Muscle of leg (tissue), 11 donors: ENCODE results near the gene TRIM9. TPM values are rescaled to one million over a fixed set of nuclear protein-coding genes. Genes with fewer than 3 reads are reported as not detected.
"Not testable (repeated sequence)": the region's sequence is repeated elsewhere in the genome, so short reads cannot be mapped to it uniquely, and the experiment has no call there.

Experiments
- DNase-seq: peaks from one replicate; pipeline ENCODE4 v3.0.0; 2013
- H3K27ac ChIP-seq: one replicate; pipeline ENCODE4 v1.5.1; 2013; ENCODE audit warnings: mild to moderate bottlenecking, low read length, control low read depth
- H3K27me3 ChIP-seq: one replicate; pipeline ENCODE4 v1.6.1; 2013; ENCODE audit warnings: low read length; ENCODE audit not compliant: control insufficient read depth, insufficient read depth
- H3K36me3 ChIP-seq: one replicate; pipeline ENCODE4 v1.6.1; 2013; ENCODE audit warnings: low read length; ENCODE audit not compliant: control insufficient read depth, insufficient read depth
- H3K4me1 ChIP-seq: one replicate; pipeline ENCODE4 v1.6.1; 2013; ENCODE audit warnings: low read length; ENCODE audit not compliant: control insufficient read depth, insufficient read depth
- H3K4me3 ChIP-seq: one replicate; pipeline ENCODE4 v1.5.1; 2013; ENCODE audit warnings: low read length, control low read depth
- H3K9me3 ChIP-seq: replicated peaks from 2 replicates; pipeline ENCODE4 v1.6.1; 2013; ENCODE audit warnings: low read depth, low read length; ENCODE audit not compliant: control insufficient read depth
- WGBS: methylation state at CpG from one replicate; pipeline ENCODE4 v1.1.5; 2013; ENCODE audit warnings: missing lambda C conversion rate; ENCODE audit not compliant: insufficient coverage; 5-methylcytosine and 5-hydroxymethylcytosine counted together
- polyA plus RNA-seq, 8 donors: library from polyadenylated mRNA; unstranded; fragments of 120-200 nt; gene quantifications; one replicate each; pipeline versions ENCODE4 v1.2.1 to v1.2.3, GENCODE V29; 2013; ENCODE audit warnings: inconsistent platforms in 1 of 8, low replicate concordance in 1 of 8; ENCODE audit not compliant: insufficient read length in 8 of 8, insufficient read depth in 1 of 8
- total RNA-seq: library from RNA; stranded (reverse); fragments of 120-200 nt; gene quantifications from one replicate; pipeline ENCODE4 v1.2.4, GENCODE V29; 2013

TRIM9 gene
- total and polyA plus RNA-seq, 9 donors = 0.29 to 1.9 (median 1.0) TPM

DNA sequence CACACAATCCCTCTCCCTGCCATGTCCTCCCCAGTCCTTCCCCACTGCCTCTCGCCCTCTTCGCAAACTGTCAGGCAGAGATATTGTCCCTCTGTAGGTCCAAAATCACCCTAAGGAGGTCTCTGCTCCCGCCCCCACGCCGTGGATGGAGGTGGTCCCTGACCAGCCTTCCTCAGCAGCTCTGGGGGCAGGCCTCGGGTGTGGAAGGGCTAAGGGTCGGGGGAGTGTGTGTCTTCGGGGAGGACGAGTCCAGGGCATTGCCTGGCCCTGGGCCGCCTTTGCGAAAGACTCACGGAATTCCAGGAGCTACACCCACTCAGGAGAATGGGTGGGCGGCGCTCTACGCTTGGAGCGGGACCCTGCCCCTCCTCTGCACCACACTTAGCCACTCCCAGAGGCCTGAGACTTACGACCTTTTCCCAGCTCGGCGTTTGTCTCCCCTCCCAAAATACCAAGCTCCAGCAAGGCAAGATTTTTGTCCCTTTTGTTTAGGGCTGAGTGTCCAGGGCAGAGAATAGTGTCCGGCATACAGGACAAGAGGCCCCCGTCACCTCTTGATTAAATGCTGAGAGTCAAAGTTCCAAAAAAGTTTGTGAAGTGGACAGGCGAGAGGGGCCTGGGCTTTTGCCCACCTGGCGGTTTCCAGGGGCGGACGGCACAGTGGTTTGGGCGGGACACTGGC lies 151.5 kb downstream of the TRIM9 start:
- Histone ChIP-seq H3K27ac (peak overlapping the region; percentile 4), H3K4me1 (peaks cover 11% of the 10 kb centered on the region), H3K27me3 (peaks cover 7% of the 10 kb centered on the region), H3K36me3 (no peaks in the 10 kb centered on the region), H3K4me3 (peak overlapping the region; percentile 69), H3K9me3 (no peaks in the 10 kb centered on the region)
- DNase-seq = peak; percentile 44
- WGBS = 3% methylated on average over 17 of the region's 26 CpGs

DNA sequence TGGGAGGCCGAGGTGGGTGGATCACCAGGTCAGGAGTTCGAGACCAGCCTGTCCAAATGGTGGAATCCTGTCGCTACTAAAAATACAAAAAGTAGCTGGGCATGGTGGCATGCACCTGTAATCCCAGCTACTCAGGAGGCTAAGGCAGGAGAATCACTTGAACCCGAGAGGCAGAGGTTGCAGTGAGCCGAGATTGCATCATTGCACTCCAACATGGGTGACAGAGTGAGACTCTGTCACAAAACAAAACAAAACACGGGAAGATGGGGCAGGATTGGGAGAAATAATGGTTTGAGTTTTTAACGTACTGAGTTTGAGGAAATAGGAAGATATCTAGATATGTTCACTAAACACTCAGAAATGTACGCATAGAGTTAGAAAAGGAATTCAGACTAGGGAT lies 153.3 kb downstream of the TRIM9 start:
- not testable (repeated sequence) for DNase-seq, H3K27ac ChIP-seq, H3K4me3 ChIP-seq, H3K36me3 ChIP-seq, H3K9me3 ChIP-seq, H3K27me3 ChIP-seq
- H3K4me1 ChIP-seq = peaks cover 11% of the 10 kb centered on the region
- 90% methylated on average over 3 of the region's 8 CpGs for WGBS

DNA sequence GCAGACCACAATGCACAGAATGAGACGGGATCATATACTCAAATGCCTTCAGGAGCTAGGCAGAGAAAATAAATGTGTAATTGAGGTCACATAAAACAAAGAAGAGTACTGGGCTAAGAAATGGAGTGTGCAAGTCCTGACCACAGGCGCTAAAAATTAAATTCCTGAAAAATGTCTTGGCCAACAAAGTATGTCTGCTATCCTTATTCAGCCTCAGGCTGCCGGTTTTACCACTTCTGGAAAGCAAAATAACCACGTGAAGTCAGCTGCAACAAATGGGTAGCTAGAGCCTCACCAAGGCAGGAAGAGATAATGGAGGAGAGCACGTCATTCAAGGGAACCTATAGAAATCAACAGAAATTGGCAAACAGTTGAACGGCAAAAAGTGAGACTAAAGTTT lies 153.8 kb downstream of the TRIM9 start:
- whole genome bisulfite sequencing = 74% methylated on average over 6 of the region's 6 CpGs
- Histone ChIP-seq H3K4me3 (no peak overlapping the region), H3K4me1 (peaks cover 11% of the 10 kb centered on the region), H3K27me3 (peaks cover 7% of the 10 kb centered on the region), H3K27ac (no peak overlapping the region), H3K9me3 (no peaks in the 10 kb centered on the region), H3K36me3 (no peaks in the 10 kb centered on the region)
- DNase-seq = no peak

DNA sequence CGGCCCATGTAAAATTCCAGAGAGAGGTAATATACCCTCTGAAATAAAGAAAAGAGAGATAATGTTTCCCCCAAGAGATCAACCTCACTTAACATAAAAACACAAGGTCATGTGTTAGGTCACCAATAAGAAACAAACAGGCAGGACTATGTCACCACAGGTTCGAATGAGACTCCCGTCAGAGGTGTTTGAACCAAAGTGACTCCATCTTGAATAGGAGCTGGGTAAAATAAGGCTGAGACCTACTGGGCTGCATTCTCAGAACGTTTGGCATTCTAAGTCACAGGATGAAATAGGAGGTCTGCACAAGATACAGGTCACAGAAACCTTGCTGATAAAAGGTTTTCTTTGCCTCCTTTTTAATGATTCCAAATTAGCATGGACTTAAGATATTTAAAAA lies 157.1 kb downstream of the TRIM9 start:
- Histone ChIP-seq H3K27ac (no peak overlapping the region), H3K36me3 (no peaks in the 10 kb centered on the region), H3K9me3 (no peaks in the 10 kb centered on the region), H3K4me1 (no peaks in the 10 kb centered on the region), H3K27me3 (no peaks in the 10 kb centered on the region), H3K4me3 (no peak overlapping the region)
- DNase-seq = no peak
- 79% methylated on average over 2 of the region's 4 CpGs for WGBS

DNA sequence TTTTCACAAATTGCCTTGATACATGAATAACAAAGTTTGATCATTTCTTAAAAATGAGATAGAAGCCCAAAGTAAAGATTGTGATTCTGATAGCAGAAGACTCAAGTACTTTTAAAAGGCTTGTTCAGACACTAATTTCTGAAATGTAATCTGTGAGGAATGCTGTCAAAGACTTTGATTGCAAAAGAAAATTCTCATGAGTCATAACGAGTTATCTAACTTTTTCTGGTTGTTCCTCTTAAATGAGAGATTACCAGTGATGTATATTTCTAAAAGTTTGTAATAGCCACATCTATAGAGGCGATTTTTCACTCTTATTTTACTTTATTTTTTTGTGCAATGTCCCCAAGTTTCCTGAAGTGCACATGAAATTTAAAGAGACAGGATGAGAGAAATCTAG lies 157.6 kb downstream of the TRIM9 start:
- DNase-seq = no peak
- H3K27ac ChIP-seq = no peak overlapping the region
- H3K36me3 ChIP-seq = no peaks in the 10 kb centered on the region
- H3K4me1 ChIP-seq = no peaks in the 10 kb centered on the region
- H3K9me3 ChIP-seq = no peaks in the 10 kb centered on the region
- WGBS = no CpG with 5 or more reads among the region's 2 CpGs
- no peak overlapping the region for H3K4me3 ChIP-seq
- H3K27me3 ChIP-seq = no peaks in the 10 kb centered on the region

DNA sequence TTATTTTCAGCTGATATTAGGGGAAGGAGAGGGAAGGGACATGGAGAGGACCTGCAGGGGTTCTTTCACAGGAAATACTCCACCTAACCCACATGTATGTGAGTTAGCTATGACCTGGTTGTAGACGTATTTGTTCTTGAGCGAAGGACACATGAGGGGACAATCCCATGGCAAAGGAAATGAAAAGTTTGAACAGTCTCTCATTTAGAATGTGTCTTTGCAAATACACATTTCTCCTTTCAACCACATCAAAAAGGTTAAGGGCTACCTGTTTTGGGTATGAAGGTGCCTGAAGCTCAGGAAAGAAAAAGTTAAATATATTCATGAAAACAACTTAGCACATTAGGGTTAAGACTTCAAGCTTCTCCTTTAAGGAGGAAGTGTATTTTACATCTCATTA lies 158.0 kb downstream of the TRIM9 start:
- no CpG with 5 or more reads among the region's 2 CpGs for WGBS
- H3K27ac ChIP-seq = no peak overlapping the region

DNA sequence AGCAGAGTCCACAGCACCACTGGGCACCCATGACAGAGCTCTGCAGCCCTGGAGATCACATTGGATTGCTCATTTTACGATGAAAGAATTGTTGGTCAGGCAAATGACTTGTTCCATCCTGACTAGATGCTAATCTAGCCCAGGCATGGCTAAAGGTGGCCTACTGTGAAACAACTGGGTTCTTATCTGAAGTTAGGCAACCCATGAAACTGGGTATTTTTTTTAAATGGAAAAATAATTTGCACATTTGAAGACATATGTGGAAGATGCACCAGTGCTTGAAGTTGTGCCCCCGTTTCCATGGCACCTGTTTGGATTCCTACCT lies 158.9 kb downstream of the TRIM9 start:
- no peak for DNase-seq
- no peaks in the 10 kb centered on the region for H3K27me3 ChIP-seq
- no peak overlapping the region for H3K4me3 ChIP-seq
- no peak overlapping the region for H3K27ac ChIP-seq
- H3K4me1 ChIP-seq = no peaks in the 10 kb centered on the region
- H3K36me3 ChIP-seq = peaks cover 3% of the 10 kb centered on the region
- 100% methylated on average over 1 of the region's 2 CpGs for WGBS
- no peaks in the 10 kb centered on the region for H3K9me3 ChIP-seq

More for the DNA sequence above, 158.0 kb downstream of the TRIM9 start:
- no peaks in the 10 kb centered on the region for H3K4me1 ChIP-seq
- H3K9me3 ChIP-seq = no peaks in the 10 kb centered on the region
- no peaks in the 10 kb centered on the region for H3K27me3 ChIP-seq
- no peak for DNase-seq
- H3K4me3 ChIP-seq = no peak overlapping the region
- H3K36me3 ChIP-seq = no peaks in the 10 kb centered on the region

DNA sequence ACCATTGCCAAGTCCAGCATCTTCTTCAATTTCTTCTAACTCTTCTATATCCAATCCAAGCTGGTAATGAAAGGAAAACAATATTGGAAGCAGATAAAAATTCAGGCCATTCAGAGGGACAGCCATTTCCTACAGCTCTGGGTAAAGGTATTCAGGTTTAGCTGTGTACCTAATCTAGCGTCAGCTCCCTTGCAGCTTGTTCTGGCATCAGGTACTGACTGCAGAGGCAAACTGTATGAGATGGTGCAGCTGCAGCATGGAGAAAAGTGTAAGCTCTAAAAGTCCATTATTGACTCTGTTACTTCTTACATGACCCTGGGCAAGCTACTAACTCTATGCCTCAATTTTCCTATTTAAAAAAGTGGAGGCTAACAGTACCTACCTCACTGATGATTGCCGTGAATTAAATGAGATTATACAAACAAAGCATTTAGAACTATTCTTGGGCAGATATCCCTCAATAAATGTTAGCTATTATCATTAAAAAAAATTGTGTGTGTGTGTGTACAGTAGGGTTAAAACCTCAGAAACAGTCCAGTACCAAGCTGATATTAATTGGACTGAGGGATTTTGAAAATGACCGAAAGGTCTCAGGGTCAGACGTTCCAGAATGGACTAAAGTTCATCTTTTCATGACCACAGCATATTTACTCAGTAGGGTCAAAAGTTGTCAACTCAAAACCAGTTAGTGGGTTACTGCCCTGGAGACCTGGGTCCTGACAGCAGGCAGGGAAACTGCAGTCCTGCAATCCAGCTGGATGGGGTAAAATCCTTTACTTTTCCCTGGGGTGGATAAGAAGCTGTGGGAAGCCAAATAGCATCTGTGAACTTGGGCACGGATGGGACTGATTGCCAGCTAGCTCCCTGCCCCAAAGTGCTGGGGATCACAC lies 159.5 kb downstream of the TRIM9 start:
- H3K4me3 ChIP-seq = no peak overlapping the region
- H3K27ac ChIP-seq = no peak overlapping the region
- H3K9me3 ChIP-seq = no peaks in the 10 kb centered on the region
- no peak for DNase-seq
- H3K27me3 ChIP-seq = no peaks in the 10 kb centered on the region
- 60% methylated on average over 1 of the region's 5 CpGs for WGBS
- no peaks in the 10 kb centered on the region for H3K4me1 ChIP-seq
- H3K36me3 ChIP-seq = peaks cover 3% of the 10 kb centered on the region

DNA sequence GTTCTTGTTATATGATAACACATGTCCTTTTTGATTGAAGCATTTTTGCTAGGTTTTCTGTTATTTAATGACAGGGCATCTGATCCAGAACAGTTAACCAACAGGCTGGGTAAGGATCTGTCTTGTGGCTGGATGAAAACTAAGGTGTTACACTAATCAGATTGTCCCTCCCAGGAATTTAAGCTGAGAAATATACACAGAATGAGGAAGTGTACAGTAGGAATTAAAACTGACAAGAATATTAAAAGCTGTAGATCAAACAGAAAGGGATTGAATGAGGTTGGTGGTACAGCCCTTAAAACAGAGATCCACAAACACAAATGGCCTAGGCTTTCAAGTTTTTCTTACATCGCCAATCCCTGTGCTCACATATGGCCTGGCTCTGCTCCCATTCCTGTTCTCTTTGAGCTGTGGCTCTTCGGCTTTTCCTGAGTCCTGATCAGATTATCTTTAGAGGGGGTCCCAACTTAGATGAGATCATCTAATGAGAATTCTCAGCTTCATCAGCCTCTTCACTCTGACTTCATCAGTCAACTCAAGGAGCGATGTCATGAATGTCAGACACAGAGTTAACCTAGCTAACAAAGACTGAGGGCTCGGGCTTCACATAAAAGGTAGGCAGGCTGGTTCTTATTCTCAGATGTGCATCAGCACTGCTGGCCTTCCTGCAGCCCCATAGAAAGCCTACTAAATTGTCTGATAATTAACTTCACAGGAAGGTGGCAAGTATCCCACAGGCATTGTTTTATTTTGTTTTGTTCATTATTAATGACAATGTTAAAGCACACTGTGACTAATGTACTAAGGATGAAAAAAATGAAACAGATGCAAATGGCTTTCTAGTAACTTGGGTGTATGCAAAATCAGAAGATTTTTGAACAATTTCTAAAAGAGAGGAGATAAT lies 162.1 kb downstream of the TRIM9 start:
- Histone ChIP-seq H3K4me1 (no peaks in the 10 kb centered on the region), H3K27ac (no peak overlapping the region), H3K36me3 (peaks cover 3% of the 10 kb centered on the region), H3K4me3 (no peak overlapping the region), H3K27me3 (no peaks in the 10 kb centered on the region), H3K9me3 (no peaks in the 10 kb centered on the region)
- DNase-seq = no peak
- WGBS = 67% methylated on average over 1 of the region's 4 CpGs

DNA sequence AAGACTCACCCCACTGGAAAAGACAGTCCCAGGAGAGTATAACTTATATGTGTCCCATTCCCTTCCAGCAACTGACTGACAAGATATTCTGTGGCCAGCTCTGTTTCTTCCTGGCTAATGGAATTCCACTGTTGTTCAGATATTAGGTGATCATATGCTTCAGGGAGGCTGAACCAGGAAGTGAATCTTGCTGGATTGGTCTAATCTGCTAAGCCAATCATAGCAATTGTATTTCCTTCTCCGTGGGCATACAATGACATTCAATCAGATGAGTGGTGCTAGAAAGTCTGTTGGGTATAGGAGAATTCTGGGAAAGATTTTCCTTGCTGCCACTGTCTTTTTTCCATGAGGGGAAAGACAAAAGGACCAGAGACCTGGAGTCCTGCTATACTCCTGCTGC lies 162.7 kb downstream of the TRIM9 start:
- Histone ChIP-seq H3K9me3 (no peaks in the 10 kb centered on the region), H3K27ac (no peak overlapping the region), H3K36me3 (peaks cover 3% of the 10 kb centered on the region), H3K4me1 (no peaks in the 10 kb centered on the region), H3K27me3 (no peaks in the 10 kb centered on the region), H3K4me3 (no peak overlapping the region)
- peak; percentile 35 for DNase-seq
- no CpG with 5 or more reads among the region's 1 CpG for WGBS
